ENCODE results near the gene SMIM41. TPM values are rescaled to one million over a fixed set of nuclear protein-coding genes. Genes with fewer than 3 reads are reported as not detected.

The SMIM41 gene
- total RNA-seq, 1 donor from 2014 or later, result 0.88 TPM

- DNase-seq, result no peak
- H3K9me3 Mint-ChIP-seq (ENCODE audit: unreplicated experiment), result peaks cover 4% of the 10 kb centered on the region
- no peak overlapping the region for H3K4me3 Mint-ChIP-seq (ENCODE audit: unreplicated experiment)
- H3K36me3 Mint-ChIP-seq (ENCODE audit: unreplicated experiment), result no peaks in the 10 kb centered on the region
- peaks cover 12% of the 10 kb centered on the region for H3K27me3 Mint-ChIP-seq (ENCODE audit: unreplicated experiment)
- no peak for TF ChIP-seq CTCF (IDR thresholded peaks at IDR 0.05; ENCODE audit: partially characterized antibody, unreplicated experiment)
- no peak overlapping the region for H3K27ac Mint-ChIP-seq (ENCODE audit: unreplicated experiment)
- peaks cover 12% of the 10 kb centered on the region for H3K4me1 Mint-ChIP-seq (ENCODE audit: low read depth, unreplicated experiment)
These were observed 25.2 kb upstream of the SMIM41 start for GRCh38 chr12:52054231-52054832.

GRCh38 chr12:52054833-52055730, 24.4 kb upstream of the SMIM41 start:
- Mint-ChIP-seq H3K4me1 (ENCODE audit: low read depth, unreplicated experiment) (peaks cover 9% of the 10 kb centered on the region), H3K4me3 (ENCODE audit: unreplicated experiment) (no peak overlapping the region), H3K9me3 (ENCODE audit: unreplicated experiment) (peaks cover 2% of the 10 kb centered on the region), H3K27ac (ENCODE audit: unreplicated experiment) (no peak overlapping the region), H3K36me3 (ENCODE audit: unreplicated experiment) (no peaks in the 10 kb centered on the region), H3K27me3 (ENCODE audit: unreplicated experiment) (peaks cover 6% of the 10 kb centered on the region)
- DNase-seq, result no peak
- no peak for TF ChIP-seq CTCF (IDR thresholded peaks at IDR 0.05; ENCODE audit: partially characterized antibody, unreplicated experiment)

DNA sequence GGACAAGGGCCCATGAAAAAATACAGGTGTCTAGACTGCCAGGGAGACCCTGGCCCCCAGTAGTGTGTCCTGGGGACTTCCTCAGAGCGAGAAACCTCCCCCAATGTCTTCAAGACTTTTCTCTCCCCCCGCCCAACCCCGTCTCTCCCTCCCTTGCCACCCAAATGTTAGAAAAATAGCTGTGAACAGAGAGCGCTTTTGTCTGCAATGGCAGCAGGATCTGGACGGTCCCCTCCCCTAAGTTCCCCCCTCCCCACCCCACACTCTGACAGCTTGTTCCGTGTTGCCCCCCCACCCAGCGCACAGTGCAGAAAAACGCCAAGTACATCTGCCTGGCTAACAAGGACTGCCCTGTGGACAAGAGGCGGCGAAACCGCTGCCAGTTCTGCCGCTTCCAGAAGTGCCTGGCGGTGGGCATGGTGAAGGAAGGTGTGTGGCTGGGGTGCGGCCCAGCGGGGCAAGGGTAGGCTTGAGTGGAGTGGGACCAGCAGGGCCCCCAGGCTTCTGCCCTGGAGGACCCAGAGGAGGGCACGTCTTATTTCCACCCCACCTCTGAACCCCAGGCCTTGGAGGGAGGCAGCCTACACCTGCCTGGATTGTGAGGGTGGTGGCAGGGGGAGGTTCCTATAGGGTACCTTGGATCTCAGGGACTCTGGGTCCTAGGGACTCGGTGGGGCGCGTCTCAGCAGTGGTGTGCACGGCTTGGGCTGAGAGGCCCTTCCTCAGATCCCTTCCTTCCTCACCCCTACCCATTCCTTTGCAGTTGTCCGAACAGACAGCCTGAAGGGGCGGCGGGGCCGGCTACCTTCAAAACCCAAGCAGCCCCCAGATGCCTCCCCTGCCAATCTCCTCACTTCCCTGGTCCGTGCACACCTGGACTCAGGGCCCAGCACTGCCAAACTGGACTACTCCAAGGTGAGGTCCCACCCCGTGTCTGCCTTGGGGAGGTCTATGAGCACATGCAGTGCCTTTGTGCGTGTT, 23.5 kb upstream of the SMIM41 start:
- no peak overlapping the region for H3K27ac Mint-ChIP-seq (ENCODE audit: unreplicated experiment)
- DNase-seq, result no peak
- TF ChIP-seq CTCF (IDR thresholded peaks at IDR 0.05; ENCODE audit: partially characterized antibody, unreplicated experiment), result no peak
- no peaks in the 10 kb centered on the region for H3K9me3 Mint-ChIP-seq (ENCODE audit: unreplicated experiment)
- peaks cover 9% of the 10 kb centered on the region for H3K4me1 Mint-ChIP-seq (ENCODE audit: low read depth, unreplicated experiment)
- H3K36me3 Mint-ChIP-seq (ENCODE audit: unreplicated experiment), result no peaks in the 10 kb centered on the region
- no peak overlapping the region for H3K4me3 Mint-ChIP-seq (ENCODE audit: unreplicated experiment)
- peaks cover 2% of the 10 kb centered on the region for H3K27me3 Mint-ChIP-seq (ENCODE audit: unreplicated experiment)

GRCh38 chr12:52056801-52057637, 22.5 kb upstream of the SMIM41 start:
- Mint-ChIP-seq H3K27me3 (ENCODE audit: unreplicated experiment) (no peaks in the 10 kb centered on the region), H3K4me3 (ENCODE audit: unreplicated experiment) (no peak overlapping the region), H3K36me3 (ENCODE audit: unreplicated experiment) (no peaks in the 10 kb centered on the region), H3K27ac (ENCODE audit: unreplicated experiment) (no peak overlapping the region), H3K9me3 (ENCODE audit: unreplicated experiment) (no peaks in the 10 kb centered on the region), H3K4me1 (ENCODE audit: low read depth, unreplicated experiment) (peaks cover 7% of the 10 kb centered on the region)
- TF ChIP-seq CTCF (IDR thresholded peaks at IDR 0.05; ENCODE audit: partially characterized antibody, unreplicated experiment), result no peak
- no peak for DNase-seq
